HuH-7.5 (cell line): Measurements from ENCODE around the gene BBS9.
A peak's percentile ranks its signal among the peaks of the same experiment; 100 is the strongest.
"Not testable (repeated sequence)": the region's sequence is repeated elsewhere in the genome, so short reads cannot be mapped to it uniquely, and the experiment has no call there.

Experiments used
- DNase-seq: peaks from one replicate; pipeline ENCODE4 v3.0.0; 2011; ENCODE audit warnings: low spot score

Gene BBS9

GRCh38 chr7:33128990-33129805 lies at the start of gene BBS9:
TSS of gene BBS9 (plus strand) at chr7:33129564. CDS start at chr7:33146253, 16,689 bp downstream.
- DNase-seq: peak; percentile 92

GRCh38 chr7:33079763-33080690 lies 49.3 kb upstream of the BBS9 start:
- DNase-seq: no peak

- no peak for DNase-seq
These were observed 42.0 kb upstream of the BBS9 start for GRCh38 chr7:33087356-33087755.

GRCh38 chr7:33087858-33088257 lies 41.5 kb upstream of the BBS9 start:
- no peak for DNase-seq

GRCh38 chr7:33089142-33089541 lies 40.2 kb upstream of the BBS9 start:
- DNase-seq: no peak

GRCh38 chr7:33091111-33091531 lies 38.2 kb upstream of the BBS9 start:
- DNase-seq: no peak

- DNase-seq: no peak
These were observed 37.6 kb upstream of the BBS9 start for GRCh38 chr7:33091641-33092191.

- no peak for DNase-seq
These were observed 36.1 kb upstream of the BBS9 start for GRCh38 chr7:33093266-33093665.

GRCh38 chr7:33094745-33095275 lies 34.6 kb upstream of the BBS9 start:
- not testable (repeated sequence) for DNase-seq

GRCh38 chr7:33099154-33099940 lies 30.0 kb upstream of the BBS9 start:
- DNase-seq: no peak

GRCh38 chr7:33100770-33101169 lies 28.6 kb upstream of the BBS9 start:
- DNase-seq: no peak

GRCh38 chr7:33101906-33102305 lies 27.5 kb upstream of the BBS9 start:
- DNase-seq: no peak

GRCh38 chr7:33107136-33108066 lies 22.0 kb upstream of the BBS9 start:
- peak; percentile 23 for DNase-seq

GRCh38 chr7:33108554-33109004 lies 20.8 kb upstream of the BBS9 start:
- peak; percentile 42 for DNase-seq

GRCh38 chr7:33109005-33109757 lies 20.2 kb upstream of the BBS9 start, which contains the start of gene RP9:
TSS of gene RP9 (minus strand) at chr7:33109404. CDS start at chr7:33109372, 32 bp downstream.
- peak; percentile 66 for DNase-seq

- no peak for DNase-seq
These were observed 19.6 kb upstream of the BBS9 start for GRCh38 chr7:33109758-33110238.

- no peak for DNase-seq
These were observed 17.8 kb upstream of the BBS9 start for GRCh38 chr7:33111614-33112013.

- no peak for DNase-seq
These were observed 14.4 kb upstream of the BBS9 start for GRCh38 chr7:33114976-33115375.

GRCh38 chr7:33118383-33118782 lies 11.0 kb upstream of the BBS9 start:
- DNase-seq: no peak
